BLaER1 treated with 17β-estradiol and CSF1 and Interleukin-3, amounts not matched to agents 10 nM and 100 nM (cell line): ENCODE measurements around the gene GFRA1.

ENCODE experiments used
- H3K27ac ChIP-seq, 11 experiments: shearing (Covaris generic); formaldehyde crosslinking; 2 replicates each; pipeline ENCODE4 v1.8.1; 2022
- H3K27me3 ChIP-seq, 11 experiments: shearing (Covaris generic); formaldehyde crosslinking; 2 replicates each; pipeline ENCODE4 v1.8.1; 2022
- H3K36me3 ChIP-seq, 11 experiments: shearing (Covaris generic); formaldehyde crosslinking; 2 replicates each; pipeline ENCODE4 v1.8.1; 2022
- H3K4me1 ChIP-seq, 10 experiments: shearing (Covaris generic); formaldehyde crosslinking; 2 replicates each; pipeline ENCODE4 v1.8.1; 2022
- H3K4me2 ChIP-seq, 11 experiments: shearing (Covaris generic); formaldehyde crosslinking; 2 replicates each; pipeline ENCODE4 v1.8.1; 2022
- H3K4me3 ChIP-seq, 10 experiments: shearing (Covaris generic); formaldehyde crosslinking; 2 replicates each; pipeline ENCODE4 v1.8.1; 2022
- H3K9ac ChIP-seq, 11 experiments: shearing (Covaris generic); formaldehyde crosslinking; 2 replicates each; pipeline ENCODE4 v1.8.1; 2022
- H3K9me3 ChIP-seq, 11 experiments: shearing (Covaris generic); formaldehyde crosslinking; replicated peaks in 1 of 11; 2 replicates each; pipeline ENCODE4 v1.8.1; 2022
- H4K20me1 ChIP-seq, 11 experiments: shearing (Covaris generic); formaldehyde crosslinking; 2 replicates each; pipeline ENCODE4 v1.8.1; 2022
- Cebpa-rat ChIP-seq, 11 experiments: shearing (Covaris generic); IDR thresholded peaks; 2 replicates each; pipeline ENCODE4 v1.8.1; 2022

The GFRA1 gene

GRCh38 chr10:116121640-116122525 is 151.1 kb downstream of the GFRA1 start:
- Histone ChIP-seq H3K27ac (no peak overlapping the region), H3K9me3 (peaks cover 0 to 5% (median 0%) of the 10 kb centered on the region in 11 experiments; a peak in 4 of 22 replicates), H3K4me1 (no peaks in the 10 kb centered on the region), H3K9ac (no peak overlapping the region), H3K36me3 (no peaks in the 10 kb centered on the region), H4K20me1 (no peaks in the 10 kb centered on the region), H3K27me3 (no peaks in the 10 kb centered on the region), H3K4me2 (no peak overlapping the region), H3K4me3 (no peak overlapping the region)
- TF ChIP-seq Cebpa-rat (IDR thresholded peaks at IDR 0.05): no peak

- Histone ChIP-seq H3K27ac (no peak overlapping the region), H3K36me3 (no peaks in the 10 kb centered on the region), H3K27me3 (no peaks in the 10 kb centered on the region), H3K9me3 (peaks cover 0 to 5% (median 0%) of the 10 kb centered on the region in 11 experiments; a peak in 4 of 22 replicates), H3K4me2 (no peak overlapping the region), H3K9ac (no peak overlapping the region), H4K20me1 (no peaks in the 10 kb centered on the region), H3K4me3 (no peak overlapping the region), H3K4me1 (no peaks in the 10 kb centered on the region)
- TF ChIP-seq Cebpa-rat (IDR thresholded peaks at IDR 0.05): no peak
Observed at GRCh38 chr10:116120688-116121455, 152.1 kb downstream of the GFRA1 start.

- no peak for TF ChIP-seq Cebpa-rat (IDR thresholded peaks at IDR 0.05)
- peaks cover 0 to 5% (median 0%) of the 10 kb centered on the region in 11 experiments; a peak in 4 of 22 replicates for H3K9me3 ChIP-seq
- no peak overlapping the region for H3K9ac ChIP-seq
- no peak overlapping the region for H3K4me3 ChIP-seq
- H3K27me3 ChIP-seq: no peaks in the 10 kb centered on the region
- no peak overlapping the region for H3K4me2 ChIP-seq
- no peaks in the 10 kb centered on the region for H3K36me3 ChIP-seq
- H3K27ac ChIP-seq: no peak overlapping the region
- no peaks in the 10 kb centered on the region for H3K4me1 ChIP-seq
- no peaks in the 10 kb centered on the region for H4K20me1 ChIP-seq
Observed at GRCh38 chr10:116118847-116119246, 154.2 kb downstream of the GFRA1 start.

GRCh38 chr10:116115797-116116196 is 157.2 kb downstream of the GFRA1 start:
- no peak overlapping the region for H3K9ac ChIP-seq
- H3K36me3 ChIP-seq: no peaks in the 10 kb centered on the region
- H3K4me3 ChIP-seq: no peak overlapping the region
- H3K4me1 ChIP-seq: no peaks in the 10 kb centered on the region
- H3K27ac ChIP-seq: no peak overlapping the region
- no peaks in the 10 kb centered on the region for H3K27me3 ChIP-seq
- TF ChIP-seq Cebpa-rat (IDR thresholded peaks at IDR 0.05): no peak
- H4K20me1 ChIP-seq: no peaks in the 10 kb centered on the region
- H3K9me3 ChIP-seq: peaks cover 0 to 5% (median 0%) of the 10 kb centered on the region in 11 experiments; a peak in 4 of 22 replicates
- no peak overlapping the region for H3K4me2 ChIP-seq

- Histone ChIP-seq H3K36me3 (no peaks in the 10 kb centered on the region), H3K27ac (no peak overlapping the region), H3K4me1 (no peaks in the 10 kb centered on the region), H4K20me1 (no peaks in the 10 kb centered on the region), H3K4me3 (no peak overlapping the region), H3K9ac (no peak overlapping the region), H3K27me3 (no peaks in the 10 kb centered on the region), H3K9me3 (peaks cover 0 to 5% (median 0%) of the 10 kb centered on the region in 11 experiments; a peak in 4 of 22 replicates), H3K4me2 (no peak overlapping the region)
- TF ChIP-seq Cebpa-rat (IDR thresholded peaks at IDR 0.05): no peak
Observed at GRCh38 chr10:116115036-116115641, 157.9 kb downstream of the GFRA1 start.

- Histone ChIP-seq H3K4me3 (no peak overlapping the region), H3K4me1 (no peaks in the 10 kb centered on the region), H4K20me1 (no peaks in the 10 kb centered on the region), H3K27ac (no peak overlapping the region), H3K9me3 (peaks cover 0 to 5% (median 0%) of the 10 kb centered on the region in 11 experiments; a peak in 4 of 22 replicates), H3K27me3 (no peaks in the 10 kb centered on the region), H3K4me2 (no peak overlapping the region), H3K9ac (no peak overlapping the region), H3K36me3 (no peaks in the 10 kb centered on the region)
- TF ChIP-seq Cebpa-rat (IDR thresholded peaks at IDR 0.05): no peak
Observed at GRCh38 chr10:116113721-116114501, 159.1 kb downstream of the GFRA1 start.

- H3K9me3 ChIP-seq: no peaks in the 10 kb centered on the region
- TF ChIP-seq Cebpa-rat (IDR thresholded peaks at IDR 0.05): no peak
- H3K27ac ChIP-seq: no peak overlapping the region
- H3K4me2 ChIP-seq: no peak overlapping the region
- no peaks in the 10 kb centered on the region for H4K20me1 ChIP-seq
- H3K36me3 ChIP-seq: no peaks in the 10 kb centered on the region
- no peaks in the 10 kb centered on the region for H3K27me3 ChIP-seq
- no peak overlapping the region for H3K4me3 ChIP-seq
- no peaks in the 10 kb centered on the region for H3K4me1 ChIP-seq
- no peak overlapping the region for H3K9ac ChIP-seq
Observed at GRCh38 chr10:116112232-116113231, 160.5 kb downstream of the GFRA1 start.
